HEK293 (cell line): ENCODE measurements around the gene PEAK3.

Experiments used
- CTCF ChIA-PET: fragments of 350-600 bp; formaldehyde crosslinking; extraction: SDS; loops from one replicate; lab custom pipeline; 2021; ENCODE audit warnings: antibody characterized with exemption; lab: Yijun Ruan, JAX
- POLR2A ChIA-PET: fragments of 300-600 bp; formaldehyde crosslinking; extraction: SDS; loops from one replicate; lab custom pipeline; 2020; ENCODE audit warnings: antibody characterized with exemption, inconsistent platforms; lab: Yijun Ruan, JAX
- H3K27ac ChIP-seq: fragments of 200-500 bp; sonication (Bioruptor generic); 2 replicates; pipeline ENCODE4 v1.5.1; 2014; ENCODE audit warnings: low read depth, low read length, control low read depth, inconsistent platforms; ENCODE audit errors: extremely low read depth
- H3K36me3 ChIP-seq, 2 experiments: fragments of 200-500 bp in 1 of 2; sonication (Bioruptor generic) in 1 of 2; 1 replicate in 1 of 2; 2 replicates in 1 of 2; pipeline ENCODE4 v1.5.1; 2014 to 2017; ENCODE audit warnings: inconsistent platforms in 2 of 2, low read length in 2 of 2; ENCODE audit not compliant: control insufficient read depth in 2 of 2, insufficient read depth in 1 of 2
- H3K4me1 ChIP-seq: fragments of 200-500 bp; sonication (Bioruptor generic); 2 replicates; pipeline ENCODE4 v1.5.1; 2014; ENCODE audit warnings: mild to moderate bottlenecking, low read length, inconsistent platforms; ENCODE audit not compliant: control insufficient read depth, insufficient read depth
- H3K4me3 ChIP-seq: 2 replicates; pipeline ENCODE4 v1.5.1; 2011; ENCODE audit warnings: low read depth, mild to moderate bottlenecking, control low read depth, low read length, moderate library complexity
- H3K9me3 ChIP-seq: fragments of 200-500 bp; sonication (Bioruptor generic); 2 replicates; pipeline ENCODE4 v1.5.1; 2014; ENCODE audit warnings: low read depth, low read length, inconsistent platforms; ENCODE audit not compliant: control insufficient read depth, insufficient read depth
- GLIS1 ChIP-seq: fragments of 450-650 bp; formaldehyde crosslinking; IDR thresholded peaks from 2 replicates; pipeline ENCODE4 v1.5.1; 2016; ENCODE audit warnings: missing biosample characterization, missing genetic modification characterization
- GLIS2 ChIP-seq: fragments of 450-650 bp; formaldehyde crosslinking; IDR thresholded peaks from 2 replicates; pipeline ENCODE4 v1.5.1; 2016; ENCODE audit warnings: missing biosample characterization, missing genetic modification characterization
- KLF1 ChIP-seq: fragments of 450-650 bp; formaldehyde crosslinking; IDR thresholded peaks from 2 replicates; pipeline ENCODE4 v1.5.1; 2016; ENCODE audit warnings: missing biosample characterization, missing genetic modification characterization
- PRDM1 ChIP-seq: fragments of 450-650 bp; formaldehyde crosslinking; IDR thresholded peaks from 2 replicates; pipeline ENCODE4; 2016; ENCODE audit warnings: missing biosample characterization, missing genetic modification characterization
- RBAK ChIP-seq: fragments of 450-650 bp; formaldehyde crosslinking; IDR thresholded peaks from 2 replicates; pipeline ENCODE4 v1.5.1; 2016; ENCODE audit warnings: missing biosample characterization, missing genetic modification characterization
- SP2 ChIP-seq: fragments of 450-650 bp; formaldehyde crosslinking; IDR thresholded peaks from 2 replicates; pipeline ENCODE4 v1.5.1; 2016; ENCODE audit warnings: missing biosample characterization, missing genetic modification characterization
- ZBTB21 ChIP-seq: fragments of 450-650 bp; formaldehyde crosslinking; IDR thresholded peaks from 2 replicates; pipeline ENCODE4 v1.5.1; 2017; ENCODE audit warnings: missing biosample characterization, missing genetic modification characterization
- ZIC2 ChIP-seq: fragments of 450-650 bp; formaldehyde crosslinking; IDR thresholded peaks from 2 replicates; pipeline ENCODE4 v1.5.1; 2016; ENCODE audit warnings: missing biosample characterization, missing genetic modification characterization
- ZNF132 ChIP-seq: fragments of 450-650 bp; formaldehyde crosslinking; IDR thresholded peaks from 2 replicates; pipeline ENCODE4 v1.5.1; 2017; ENCODE audit warnings: missing biosample characterization, missing genetic modification characterization, borderline replicate concordance
- ZNF274 ChIP-seq, 2 experiments: fragments of 200-500 bp in 1 of 2; fragments of 450-650 bp in 1 of 2; sonication (Bioruptor generic) in 1 of 2; formaldehyde crosslinking in 1 of 2; IDR thresholded peaks; 2 replicates each; pipeline versions ENCODE4 v1.5.1 to v1.6.1; 2014 to 2016; ENCODE audit warnings: borderline replicate concordance in 1 of 2, inconsistent platforms in 1 of 2, low read length in 1 of 2, missing biosample characterization in 1 of 2, missing genetic modification characterization in 1 of 2
- ZNF426 ChIP-seq: fragments of 450-650 bp; formaldehyde crosslinking; IDR thresholded peaks from 2 replicates; pipeline ENCODE4 v1.5.1; 2017; ENCODE audit warnings: missing biosample characterization, missing genetic modification characterization, mild to moderate bottlenecking, inconsistent platforms, moderate library complexity
- ZNF555 ChIP-seq: fragments of 450-650 bp; formaldehyde crosslinking; conservative IDR thresholded peaks from 2 replicates; pipeline ENCODE4 v1.5.1; 2017; ENCODE audit warnings: missing biosample characterization, mild to moderate bottlenecking, missing genetic modification characterization, inconsistent platforms
- ZNF561 ChIP-seq: fragments of 450-650 bp; IDR thresholded peaks from 2 replicates; pipeline ENCODE4 v1.5.1; 2018; ENCODE audit warnings: missing biosample characterization, missing genetic modification characterization, borderline replicate concordance
- ZNF600 ChIP-seq: fragments of 450-650 bp; formaldehyde crosslinking; IDR thresholded peaks from 2 replicates; pipeline ENCODE4 v1.5.1; 2016; ENCODE audit warnings: missing biosample characterization, missing genetic modification characterization
- ZNF658 ChIP-seq: fragments of 450-650 bp; formaldehyde crosslinking; IDR thresholded peaks from 2 replicates; pipeline ENCODE4; 2016; ENCODE audit warnings: missing biosample characterization, missing genetic modification characterization
- ZNF791 ChIP-seq: fragments of 450-650 bp; formaldehyde crosslinking; IDR thresholded peaks from 2 replicates; pipeline ENCODE4 v1.5.1; 2016; ENCODE audit warnings: missing biosample characterization, missing genetic modification characterization
- ZNF843 ChIP-seq: fragments of 450-650 bp; formaldehyde crosslinking; IDR thresholded peaks from 2 replicates; pipeline ENCODE4 v1.5.1; 2016; ENCODE audit warnings: missing biosample characterization, missing genetic modification characterization
- TF ChIP-seq, protein P1 (sequence below): fragments of 450-650 bp; formaldehyde crosslinking; conservative IDR thresholded peaks from 2 replicates; pipeline ENCODE4 v1.5.1; 2016; ENCODE audit warnings: low read depth, missing biosample characterization, missing genetic modification characterization
- TF ChIP-seq, protein P2 (sequence below): fragments of 450-650 bp; formaldehyde crosslinking; IDR thresholded peaks from 2 replicates; pipeline ENCODE4 v1.5.1; 2016; ENCODE audit warnings: missing biosample characterization, missing genetic modification characterization
- TF ChIP-seq, protein P3 (sequence below): fragments of 450-650 bp; formaldehyde crosslinking; IDR thresholded peaks from 2 replicates; pipeline ENCODE4 v1.5.1; 2016; ENCODE audit warnings: missing biosample characterization, missing genetic modification characterization
- TF ChIP-seq, protein P4 (sequence below): fragments of 450-650 bp; formaldehyde crosslinking; IDR thresholded peaks from 2 replicates; pipeline ENCODE4 v1.5.1; 2016; ENCODE audit warnings: missing biosample characterization, missing genetic modification characterization, low read depth
- TF ChIP-seq, protein P5 (sequence below): fragments of 450-650 bp; formaldehyde crosslinking; IDR thresholded peaks from 2 replicates; pipeline ENCODE4 v1.5.1; 2016; ENCODE audit warnings: missing biosample characterization, missing genetic modification characterization

PEAK3 gene, protein sequence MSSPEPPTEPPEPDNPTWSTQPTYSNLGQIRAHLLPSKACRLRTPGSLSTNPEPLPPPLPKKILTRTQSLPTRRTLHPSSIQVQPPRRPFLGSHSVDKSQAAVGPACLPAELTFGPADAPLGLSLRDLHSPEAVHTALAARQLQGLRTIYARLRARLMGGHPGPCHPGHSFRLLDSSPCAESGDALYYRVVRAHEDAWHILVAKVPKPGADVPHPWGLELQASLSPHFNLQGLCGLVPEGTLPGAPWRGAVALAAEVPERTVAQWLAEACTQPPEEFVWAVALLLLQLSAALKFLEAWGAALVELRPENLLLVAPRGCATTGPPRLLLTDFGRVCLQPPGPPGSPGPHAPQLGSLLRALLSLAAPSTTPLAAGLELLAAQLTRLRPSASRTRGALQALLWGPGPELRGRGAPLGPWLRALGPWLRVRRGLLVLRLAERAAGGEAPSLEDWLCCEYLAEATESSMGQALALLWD

DNA sequence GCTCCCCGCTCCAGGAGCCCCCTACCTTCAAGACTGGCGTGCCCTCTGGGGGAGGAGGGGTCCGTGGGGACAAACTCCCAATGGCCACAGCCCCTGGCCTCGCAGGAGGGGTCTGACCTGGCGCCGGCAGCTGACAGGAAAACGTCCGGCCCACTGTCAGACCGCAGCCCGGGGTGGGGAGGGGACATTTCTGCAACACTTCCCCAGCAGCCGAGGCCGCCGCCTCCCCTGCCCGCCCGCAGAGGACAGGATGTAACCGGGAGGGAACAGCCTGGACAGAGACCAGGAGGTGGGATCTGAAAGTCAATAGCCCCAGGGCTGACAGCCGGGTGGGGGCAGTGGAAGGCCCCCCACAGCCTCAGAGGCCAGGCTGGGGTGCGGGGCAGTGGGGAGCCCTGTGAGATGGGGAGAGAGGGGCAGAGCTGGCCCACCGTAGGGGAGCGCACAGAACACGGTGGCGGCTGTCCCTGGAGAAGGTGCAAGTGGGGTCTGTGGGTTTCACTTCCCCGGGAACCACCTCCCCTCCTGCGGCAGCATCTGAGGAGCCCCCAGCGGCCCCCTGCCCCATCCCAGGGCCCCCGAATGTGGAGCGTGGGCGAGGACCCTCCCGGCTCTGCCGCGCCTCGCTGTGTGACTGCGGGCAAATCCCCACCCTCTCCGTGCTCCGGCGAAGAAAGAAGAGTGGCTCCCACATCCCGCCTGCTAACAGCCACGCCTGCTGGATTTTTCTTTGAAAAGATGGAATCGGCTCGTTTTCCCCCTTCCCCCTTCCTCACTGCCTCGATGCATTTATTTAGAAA is at the start of gene PEAK3:
PEAK3 (minus strand) TSS at position 114 of the 800 bp plus-strand sequence. CDS start 1,244 bp downstream, outside the sequence.
- Histone ChIP-seq H3K4me3 (no peak within 1 kb of the TSS), H3K36me3 (no peaks in the 10 kb centered on the region), H3K9me3 (no peaks in the 10 kb centered on the region), H3K27ac (no peak within 1 kb of the TSS), H3K4me1 (no peaks in the 10 kb centered on the region)
- ChIA-PET POLR2A (interaction anchor here (0.6 kb wide), 1 partner anchor 444 kb away, joined by 5 read pairs; no protein-coding TSS in a partner anchor), CTCF (interaction anchor here (0.6 kb wide), 1 partner anchor 329 kb away, joined by 3 read pairs; no protein-coding TSS in a partner anchor)
- TF ChIP-seq, protein P1, sequence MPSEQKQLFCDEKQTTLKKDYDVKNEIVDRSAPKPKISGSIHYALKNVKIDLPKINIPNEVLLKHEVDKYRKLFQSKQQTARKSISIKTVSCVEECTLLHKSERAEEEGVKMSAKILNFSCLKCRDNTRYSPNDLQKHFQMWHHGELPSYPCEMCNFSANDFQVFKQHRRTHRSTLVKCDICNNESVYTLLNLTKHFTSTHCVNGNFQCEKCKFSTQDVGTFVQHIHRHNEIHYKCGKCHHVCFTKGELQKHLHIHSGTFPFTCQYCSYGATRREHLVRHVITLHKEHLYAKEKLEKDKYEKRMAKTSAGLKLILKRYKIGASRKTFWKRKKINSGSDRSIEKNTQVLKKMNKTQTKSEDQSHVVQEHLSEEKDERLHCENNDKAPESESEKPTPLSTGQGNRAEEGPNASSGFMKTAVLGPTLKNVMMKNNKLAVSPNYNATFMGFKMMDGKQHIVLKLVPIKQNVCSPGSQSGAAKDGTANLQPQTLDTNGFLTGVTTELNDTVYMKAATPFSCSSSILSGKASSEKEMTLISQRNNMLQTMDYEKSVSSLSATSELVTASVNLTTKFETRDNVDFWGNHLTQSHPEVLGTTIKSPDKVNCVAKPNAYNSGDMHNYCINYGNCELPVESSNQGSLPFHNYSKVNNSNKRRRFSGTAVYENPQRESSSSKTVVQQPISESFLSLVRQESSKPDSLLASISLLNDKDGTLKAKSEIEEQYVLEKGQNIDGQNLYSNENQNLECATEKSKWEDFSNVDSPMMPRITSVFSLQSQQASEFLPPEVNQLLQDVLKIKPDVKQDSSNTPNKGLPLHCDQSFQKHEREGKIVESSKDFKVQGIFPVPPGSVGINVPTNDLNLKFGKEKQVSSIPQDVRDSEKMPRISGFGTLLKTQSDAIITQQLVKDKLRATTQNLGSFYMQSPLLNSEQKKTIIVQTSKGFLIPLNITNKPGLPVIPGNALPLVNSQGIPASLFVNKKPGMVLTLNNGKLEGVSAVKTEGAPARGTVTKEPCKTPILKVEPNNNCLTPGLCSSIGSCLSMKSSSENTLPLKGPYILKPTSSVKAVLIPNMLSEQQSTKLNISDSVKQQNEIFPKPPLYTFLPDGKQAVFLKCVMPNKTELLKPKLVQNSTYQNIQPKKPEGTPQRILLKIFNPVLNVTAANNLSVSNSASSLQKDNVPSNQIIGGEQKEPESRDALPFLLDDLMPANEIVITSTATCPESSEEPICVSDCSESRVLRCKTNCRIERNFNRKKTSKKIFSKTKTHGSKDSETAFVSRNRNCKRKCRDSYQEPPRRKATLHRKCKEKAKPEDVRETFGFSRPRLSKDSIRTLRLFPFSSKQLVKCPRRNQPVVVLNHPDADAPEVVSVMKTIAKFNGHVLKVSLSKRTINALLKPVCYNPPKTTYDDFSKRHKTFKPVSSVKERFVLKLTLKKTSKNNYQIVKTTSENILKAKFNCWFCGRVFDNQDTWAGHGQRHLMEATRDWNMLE (tag by site-specific recombination) = no peak
- TF ChIP-seq, protein P2, sequence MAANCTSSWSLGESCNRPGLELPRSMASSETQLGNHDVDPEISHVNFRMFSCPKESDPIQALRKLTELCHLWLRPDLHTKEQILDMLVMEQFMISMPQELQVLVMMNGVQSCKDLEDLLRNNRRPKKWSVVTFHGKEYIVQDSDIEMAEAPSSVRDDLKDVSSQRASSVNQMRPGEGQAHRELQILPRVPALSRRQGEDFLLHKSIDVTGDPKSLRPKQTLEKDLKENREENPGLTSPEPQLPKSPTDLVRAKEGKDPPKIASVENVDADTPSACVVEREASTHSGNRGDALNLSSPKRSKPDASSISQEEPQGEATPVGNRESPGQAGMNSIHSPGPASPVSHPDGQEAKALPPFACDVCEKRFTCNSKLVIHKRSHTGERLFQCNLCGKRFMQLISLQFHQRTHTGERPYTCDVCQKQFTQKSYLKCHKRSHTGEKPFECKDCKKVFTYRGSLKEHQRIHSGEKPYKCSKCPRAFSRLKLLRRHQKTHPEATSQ (tag by site-specific recombination) = no peak
- TF ChIP-seq ZNF426 (tag by site-specific recombination) (no peak), ZNF274 (IDR thresholded peaks at IDR 0.05; ENCODE audit: low read length) (no peak), ZNF274 (tag by site-specific recombination; IDR thresholded peaks at IDR 0.05; ENCODE audit: borderline replicate concordance) (no peak), SP2 (tag by site-specific recombination) (peak; percentile 48), ZNF843 (no peak), ZNF132 (tag by site-specific recombination) (no peak), ZNF791 (tag by site-specific recombination) (no peak), ZIC2 (tag by site-specific recombination) (peak; percentile 49; the same call in 1 of the 2 replicates), ZNF600 (tag by site-specific recombination) (peak; percentile 29; the same call in 1 of the 2 replicates), ZBTB21 (no peak), ZNF658 (no peak), PRDM1 (no peak), KLF1 (tag by site-specific recombination) (no peak), ZNF561 (no peak), GLIS1 (tag by site-specific recombination) (peak; percentile 72), ZNF555 (no peak), RBAK (no peak), GLIS2 (tag by site-specific recombination) (peak; percentile 33; the same call in 1 of the 2 replicates)
- TF ChIP-seq, protein P3, sequence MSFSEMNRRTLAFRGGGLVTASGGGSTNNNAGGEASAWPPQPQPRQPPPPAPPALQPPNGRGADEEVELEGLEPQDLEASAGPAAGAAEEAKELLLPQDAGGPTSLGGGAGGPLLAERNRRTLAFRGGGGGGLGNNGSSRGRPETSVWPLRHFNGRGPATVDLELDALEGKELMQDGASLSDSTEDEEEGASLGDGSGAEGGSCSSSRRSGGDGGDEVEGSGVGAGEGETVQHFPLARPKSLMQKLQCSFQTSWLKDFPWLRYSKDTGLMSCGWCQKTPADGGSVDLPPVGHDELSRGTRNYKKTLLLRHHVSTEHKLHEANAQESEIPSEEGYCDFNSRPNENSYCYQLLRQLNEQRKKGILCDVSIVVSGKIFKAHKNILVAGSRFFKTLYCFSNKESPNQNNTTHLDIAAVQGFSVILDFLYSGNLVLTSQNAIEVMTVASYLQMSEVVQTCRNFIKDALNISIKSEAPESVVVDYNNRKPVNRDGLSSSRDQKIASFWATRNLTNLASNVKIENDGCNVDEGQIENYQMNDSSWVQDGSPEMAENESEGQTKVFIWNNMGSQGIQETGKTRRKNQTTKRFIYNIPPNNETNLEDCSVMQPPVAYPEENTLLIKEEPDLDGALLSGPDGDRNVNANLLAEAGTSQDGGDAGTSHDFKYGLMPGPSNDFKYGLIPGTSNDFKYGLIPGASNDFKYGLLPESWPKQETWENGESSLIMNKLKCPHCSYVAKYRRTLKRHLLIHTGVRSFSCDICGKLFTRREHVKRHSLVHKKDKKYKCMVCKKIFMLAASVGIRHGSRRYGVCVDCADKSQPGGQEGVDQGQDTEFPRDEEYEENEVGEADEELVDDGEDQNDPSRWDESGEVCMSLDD (tag by site-specific recombination) = no peak
- TF ChIP-seq, protein P4, sequence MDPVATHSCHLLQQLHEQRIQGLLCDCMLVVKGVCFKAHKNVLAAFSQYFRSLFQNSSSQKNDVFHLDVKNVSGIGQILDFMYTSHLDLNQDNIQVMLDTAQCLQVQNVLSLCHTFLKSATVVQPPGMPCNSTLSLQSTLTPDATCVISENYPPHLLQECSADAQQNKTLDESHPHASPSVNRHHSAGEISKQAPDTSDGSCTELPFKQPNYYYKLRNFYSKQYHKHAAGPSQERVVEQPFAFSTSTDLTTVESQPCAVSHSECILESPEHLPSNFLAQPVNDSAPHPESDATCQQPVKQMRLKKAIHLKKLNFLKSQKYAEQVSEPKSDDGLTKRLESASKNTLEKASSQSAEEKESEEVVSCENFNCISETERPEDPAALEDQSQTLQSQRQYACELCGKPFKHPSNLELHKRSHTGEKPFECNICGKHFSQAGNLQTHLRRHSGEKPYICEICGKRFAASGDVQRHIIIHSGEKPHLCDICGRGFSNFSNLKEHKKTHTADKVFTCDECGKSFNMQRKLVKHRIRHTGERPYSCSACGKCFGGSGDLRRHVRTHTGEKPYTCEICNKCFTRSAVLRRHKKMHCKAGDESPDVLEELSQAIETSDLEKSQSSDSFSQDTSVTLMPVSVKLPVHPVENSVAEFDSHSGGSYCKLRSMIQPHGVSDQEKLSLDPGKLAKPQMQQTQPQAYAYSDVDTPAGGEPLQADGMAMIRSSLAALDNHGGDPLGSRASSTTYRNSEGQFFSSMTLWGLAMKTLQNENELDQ (tag by site-specific recombination) = no peak
- TF ChIP-seq, protein P5, sequence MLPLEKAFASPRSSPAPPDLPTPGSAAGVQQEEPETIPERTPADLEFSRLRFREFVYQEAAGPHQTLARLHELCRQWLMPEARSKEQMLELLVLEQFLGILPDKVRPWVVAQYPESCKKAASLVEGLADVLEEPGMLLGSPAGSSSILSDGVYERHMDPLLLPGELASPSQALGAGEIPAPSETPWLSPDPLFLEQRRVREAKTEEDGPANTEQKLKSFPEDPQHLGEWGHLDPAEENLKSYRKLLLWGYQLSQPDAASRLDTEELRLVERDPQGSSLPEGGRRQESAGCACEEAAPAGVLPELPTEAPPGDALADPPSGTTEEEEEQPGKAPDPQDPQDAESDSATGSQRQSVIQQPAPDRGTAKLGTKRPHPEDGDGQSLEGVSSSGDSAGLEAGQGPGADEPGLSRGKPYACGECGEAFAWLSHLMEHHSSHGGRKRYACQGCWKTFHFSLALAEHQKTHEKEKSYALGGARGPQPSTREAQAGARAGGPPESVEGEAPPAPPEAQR = no peak
